ENCODE measurements around the gene PHF5A. TPM values are rescaled to one million over a fixed set of nuclear protein-coding genes. Genes with fewer than 3 reads are reported as not detected.

Gene PHF5A
- total RNA-seq, 1 donor: 51.0 TPM

- TF ChIP-seq, protein P1, sequence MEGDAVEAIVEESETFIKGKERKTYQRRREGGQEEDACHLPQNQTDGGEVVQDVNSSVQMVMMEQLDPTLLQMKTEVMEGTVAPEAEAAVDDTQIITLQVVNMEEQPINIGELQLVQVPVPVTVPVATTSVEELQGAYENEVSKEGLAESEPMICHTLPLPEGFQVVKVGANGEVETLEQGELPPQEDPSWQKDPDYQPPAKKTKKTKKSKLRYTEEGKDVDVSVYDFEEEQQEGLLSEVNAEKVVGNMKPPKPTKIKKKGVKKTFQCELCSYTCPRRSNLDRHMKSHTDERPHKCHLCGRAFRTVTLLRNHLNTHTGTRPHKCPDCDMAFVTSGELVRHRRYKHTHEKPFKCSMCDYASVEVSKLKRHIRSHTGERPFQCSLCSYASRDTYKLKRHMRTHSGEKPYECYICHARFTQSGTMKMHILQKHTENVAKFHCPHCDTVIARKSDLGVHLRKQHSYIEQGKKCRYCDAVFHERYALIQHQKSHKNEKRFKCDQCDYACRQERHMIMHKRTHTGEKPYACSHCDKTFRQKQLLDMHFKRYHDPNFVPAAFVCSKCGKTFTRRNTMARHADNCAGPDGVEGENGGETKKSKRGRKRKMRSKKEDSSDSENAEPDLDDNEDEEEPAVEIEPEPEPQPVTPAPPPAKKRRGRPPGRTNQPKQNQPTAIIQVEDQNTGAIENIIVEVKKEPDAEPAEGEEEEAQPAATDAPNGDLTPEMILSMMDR (IDR thresholded peaks at IDR 0.05; ENCODE audit: insufficient read depth, low read depth, low read length): no peak
- H3K4me3 ChIP-seq (ENCODE audit: low read depth, low read length): no peak overlapping the region
- DNase-seq (ENCODE audit: low read depth): no peak
Measured at GRCh38 chr22:41429951-41430332, 38.5 kb downstream of the PHF5A start.

GRCh38 chr22:41429232-41429950 is 39.1 kb downstream of the PHF5A start:
- no peak overlapping the region for H3K4me3 ChIP-seq (ENCODE audit: low read depth, low read length)
- TF ChIP-seq, protein P1 (IDR thresholded peaks at IDR 0.05; ENCODE audit: insufficient read depth, low read depth, low read length): no peak
- no peak for DNase-seq (ENCODE audit: low read depth)

DNA sequence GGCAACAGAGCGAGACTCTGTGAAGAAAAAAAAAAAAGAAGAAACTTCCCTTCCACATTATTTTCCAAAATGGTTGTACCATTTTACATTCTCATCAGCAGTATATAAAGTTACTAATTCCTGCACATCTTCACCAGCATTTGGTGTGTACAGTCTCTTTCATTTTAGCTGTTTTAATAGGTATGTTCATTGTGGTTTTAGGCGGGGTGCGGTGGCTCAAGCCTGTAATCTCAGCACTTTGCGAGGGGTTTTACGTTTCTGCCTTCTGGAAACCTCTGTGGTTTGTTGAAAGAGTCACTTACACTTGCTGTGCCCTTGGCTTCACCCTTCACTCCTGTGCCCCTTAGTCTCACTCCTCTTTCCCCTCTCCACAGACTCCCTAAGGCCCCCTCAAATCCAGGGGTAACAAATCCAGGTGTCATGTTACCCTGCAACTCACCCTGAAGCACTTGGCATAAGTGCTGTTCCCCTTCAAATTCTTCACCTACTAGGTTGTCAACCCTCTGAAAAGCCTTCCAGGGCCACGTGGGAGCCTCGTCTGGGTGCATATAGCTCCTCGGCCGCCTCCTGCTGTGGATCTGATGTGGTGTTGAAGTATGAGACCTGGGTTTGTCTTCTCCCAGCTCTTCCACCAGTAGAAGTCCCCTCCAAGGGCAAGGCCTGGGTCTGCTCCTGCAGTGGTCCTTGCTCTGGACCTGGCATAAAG is 42.7 kb downstream of the PHF5A start:
- TF ChIP-seq, protein P1 (IDR thresholded peaks at IDR 0.05; ENCODE audit: insufficient read depth, low read depth, low read length): no peak
- peak; percentile 21 for DNase-seq (ENCODE audit: low read depth)
- H3K4me3 ChIP-seq (ENCODE audit: low read depth, low read length): no peak overlapping the region

GRCh38 chr22:41418717-41419116 is 49.8 kb downstream of the PHF5A start:
- no peak for DNase-seq (ENCODE audit: low read depth)
- TF ChIP-seq, protein P1 (IDR thresholded peaks at IDR 0.05; ENCODE audit: insufficient read depth, low read depth, low read length): no peak
- no peak overlapping the region for H3K4me3 ChIP-seq (ENCODE audit: low read depth, low read length)

- TF ChIP-seq, protein P1 (IDR thresholded peaks at IDR 0.05; ENCODE audit: insufficient read depth, low read depth, low read length): no peak
- H3K4me3 ChIP-seq (ENCODE audit: low read depth, low read length): no peak overlapping the region
- DNase-seq (ENCODE audit: low read depth): no peak
Measured at GRCh38 chr22:41417622-41418390, 50.7 kb downstream of the PHF5A start.

DNA sequence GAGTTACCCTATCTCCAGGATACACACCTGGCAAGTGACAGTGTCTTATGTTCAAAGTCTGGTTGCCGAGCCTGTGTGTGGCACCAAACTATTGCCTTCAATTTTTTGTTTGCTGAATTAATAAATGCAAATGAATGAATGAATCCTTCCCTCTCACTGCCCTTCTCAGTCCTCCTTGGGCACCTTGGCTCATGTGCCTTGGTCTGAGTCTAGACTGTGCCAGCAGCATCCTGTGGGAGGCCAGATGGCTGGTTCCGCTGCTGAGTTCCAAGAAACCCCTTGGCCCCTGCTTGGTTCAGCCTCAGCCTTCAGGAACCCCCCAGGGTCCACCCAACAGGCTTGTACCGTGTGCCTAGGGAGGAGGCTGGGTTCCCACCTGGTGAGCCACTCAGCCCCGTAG is 52.9 kb downstream of the PHF5A start:
- no peak for DNase-seq (ENCODE audit: low read depth)
- TF ChIP-seq, protein P1 (IDR thresholded peaks at IDR 0.05; ENCODE audit: insufficient read depth, low read depth, low read length): no peak
- no peak overlapping the region for H3K4me3 ChIP-seq (ENCODE audit: low read depth, low read length)

Data from fibroblast of villous mesenchyme (primary cell).